Dermis blood vessel endothelial cell (primary cell): ENCODE results near the gene AGBL5. TPM values are rescaled to one million over a fixed set of nuclear protein-coding genes. Genes with fewer than 3 reads are reported as not detected.
A peak's percentile ranks its signal among the peaks of the same experiment; 100 is the strongest.

ENCODE experiments used
- DNase-seq: peaks from one replicate; pipeline ENCODE4 v3.0.0; 2010
- total RNA-seq: library from RNA; depleted of rRNA; stranded (reverse); fragments of >200 nt; gene quantifications from 2 replicates; pipeline ENCODE4 v1.2.3, GENCODE V29; 2014

AGBL5 gene, protein sequence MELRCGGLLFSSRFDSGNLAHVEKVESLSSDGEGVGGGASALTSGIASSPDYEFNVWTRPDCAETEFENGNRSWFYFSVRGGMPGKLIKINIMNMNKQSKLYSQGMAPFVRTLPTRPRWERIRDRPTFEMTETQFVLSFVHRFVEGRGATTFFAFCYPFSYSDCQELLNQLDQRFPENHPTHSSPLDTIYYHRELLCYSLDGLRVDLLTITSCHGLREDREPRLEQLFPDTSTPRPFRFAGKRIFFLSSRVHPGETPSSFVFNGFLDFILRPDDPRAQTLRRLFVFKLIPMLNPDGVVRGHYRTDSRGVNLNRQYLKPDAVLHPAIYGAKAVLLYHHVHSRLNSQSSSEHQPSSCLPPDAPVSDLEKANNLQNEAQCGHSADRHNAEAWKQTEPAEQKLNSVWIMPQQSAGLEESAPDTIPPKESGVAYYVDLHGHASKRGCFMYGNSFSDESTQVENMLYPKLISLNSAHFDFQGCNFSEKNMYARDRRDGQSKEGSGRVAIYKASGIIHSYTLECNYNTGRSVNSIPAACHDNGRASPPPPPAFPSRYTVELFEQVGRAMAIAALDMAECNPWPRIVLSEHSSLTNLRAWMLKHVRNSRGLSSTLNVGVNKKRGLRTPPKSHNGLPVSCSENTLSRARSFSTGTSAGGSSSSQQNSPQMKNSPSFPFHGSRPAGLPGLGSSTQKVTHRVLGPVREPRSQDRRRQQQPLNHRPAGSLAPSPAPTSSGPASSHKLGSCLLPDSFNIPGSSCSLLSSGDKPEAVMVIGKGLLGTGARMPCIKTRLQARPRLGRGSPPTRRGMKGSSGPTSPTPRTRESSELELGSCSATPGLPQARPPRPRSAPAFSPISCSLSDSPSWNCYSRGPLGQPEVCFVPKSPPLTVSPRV
- 17.0 and 19.7 TPM in 2 replicates for total RNA-seq

- DNase-seq, result peak; percentile 94
Observed at GRCh38 chr2:27050996-27051901, at the start of gene AGBL5. Gene AGBL5, plus strand, starts transcription at chr2:27051668. Its CDS starts 1,291 bp downstream, at chr2:27052959.

GRCh38 chr2:27001950-27002349 is 49.5 kb upstream of the AGBL5 start:
- DNase-seq, result no peak

GRCh38 chr2:27003007-27003406 is 48.5 kb upstream of the AGBL5 start:
- no peak for DNase-seq

- peak; percentile 28 for DNase-seq
Observed at GRCh38 chr2:27003857-27004256, 47.6 kb upstream of the AGBL5 start.

GRCh38 chr2:27006602-27007415 is 44.7 kb upstream of the AGBL5 start:
- DNase-seq, result no peak

GRCh38 chr2:27007416-27008374 is 43.8 kb upstream of the AGBL5 start:
- DNase-seq, result no peak

GRCh38 chr2:27008678-27009077 is 42.8 kb upstream of the AGBL5 start:
- no peak for DNase-seq

DNA sequence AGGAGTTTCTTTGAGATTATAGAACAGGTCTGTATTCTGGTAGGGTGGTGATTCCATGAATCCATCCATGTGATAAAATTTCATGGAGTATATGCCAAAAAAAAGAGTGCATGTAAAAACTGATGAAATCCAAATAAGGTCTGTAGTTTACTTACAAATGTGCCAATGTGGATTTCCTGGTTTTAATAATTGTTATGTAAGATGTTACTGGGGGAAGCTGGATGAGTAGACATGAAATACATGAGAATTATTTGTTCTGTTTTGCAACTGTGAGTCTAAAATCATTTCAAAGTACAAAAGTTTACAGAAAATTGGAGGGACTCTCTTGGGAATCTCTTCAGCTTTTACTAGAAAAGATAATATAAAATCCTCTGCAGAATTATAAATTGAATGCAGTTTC is 42.4 kb upstream of the AGBL5 start:
- no peak for DNase-seq

DNA sequence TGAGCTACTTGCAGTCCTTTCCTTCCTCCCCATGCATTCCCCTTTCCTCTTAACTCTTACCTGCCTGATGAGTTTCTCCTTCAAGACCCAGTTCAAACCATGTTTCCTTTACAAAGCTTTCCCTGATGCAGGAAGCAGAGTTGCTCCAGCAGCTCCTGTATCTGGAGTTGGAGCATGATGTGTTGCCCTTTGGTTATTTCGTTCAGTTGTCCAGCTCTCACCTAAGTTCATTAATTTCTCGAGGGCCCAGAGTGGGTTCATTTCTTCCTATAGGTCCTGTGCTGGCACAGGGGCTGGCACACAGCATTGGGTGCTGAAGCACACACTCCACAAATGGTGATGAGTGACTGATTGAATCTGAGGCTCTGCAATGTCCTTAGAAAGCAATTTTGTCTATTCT is 41.8 kb upstream of the AGBL5 start:
- no peak for DNase-seq

DNA sequence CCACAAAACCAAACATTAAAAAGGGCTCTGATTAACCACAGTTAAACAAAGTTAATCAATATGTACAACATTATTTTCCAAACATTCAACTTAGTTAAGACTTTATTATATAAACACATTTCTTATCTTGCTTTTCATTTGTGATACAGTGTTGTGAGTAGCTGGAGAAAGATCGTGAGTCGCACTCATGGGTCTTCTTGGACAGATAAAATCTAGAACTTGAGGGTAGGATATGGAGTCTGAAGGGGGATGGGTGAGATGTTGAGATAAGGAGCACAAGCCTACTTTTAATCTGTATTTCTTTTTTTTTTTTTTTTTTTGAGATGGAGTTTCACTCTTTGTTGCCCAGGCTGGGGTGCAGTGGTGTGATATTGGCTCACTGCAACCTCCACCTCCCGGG is 41.3 kb upstream of the AGBL5 start:
- no peak for DNase-seq

- no peak for DNase-seq
Observed at GRCh38 chr2:27013738-27014137, 37.7 kb upstream of the AGBL5 start.

- DNase-seq, result no peak
Observed at GRCh38 chr2:27014771-27015433, 36.6 kb upstream of the AGBL5 start.

- DNase-seq, result peak; percentile 80
Observed at GRCh38 chr2:27016801-27017325, 34.6 kb upstream of the AGBL5 start.

- DNase-seq, result no peak
Observed at GRCh38 chr2:27018142-27018541, 33.3 kb upstream of the AGBL5 start.

DNA sequence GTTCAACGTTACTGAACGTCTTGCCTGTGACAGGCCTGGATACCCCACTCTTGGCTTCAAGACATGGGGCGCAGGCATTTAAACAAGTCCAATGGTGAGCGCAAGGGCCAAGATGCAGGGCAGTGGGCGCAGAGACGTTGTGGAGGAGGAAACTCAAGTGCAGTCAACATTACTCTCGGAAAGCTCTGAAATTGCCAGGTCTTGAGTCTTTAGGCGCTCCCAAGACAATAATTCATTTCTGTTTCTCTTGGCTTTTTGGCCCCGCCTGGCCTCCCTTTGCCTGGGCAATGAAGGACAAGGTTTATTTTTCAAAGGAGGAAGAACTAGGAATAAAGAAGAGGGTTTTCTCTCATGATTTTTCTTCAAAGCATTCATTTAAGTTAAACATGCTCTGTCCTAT is 32.0 kb upstream of the AGBL5 start:
- DNase-seq, result no peak

DNA sequence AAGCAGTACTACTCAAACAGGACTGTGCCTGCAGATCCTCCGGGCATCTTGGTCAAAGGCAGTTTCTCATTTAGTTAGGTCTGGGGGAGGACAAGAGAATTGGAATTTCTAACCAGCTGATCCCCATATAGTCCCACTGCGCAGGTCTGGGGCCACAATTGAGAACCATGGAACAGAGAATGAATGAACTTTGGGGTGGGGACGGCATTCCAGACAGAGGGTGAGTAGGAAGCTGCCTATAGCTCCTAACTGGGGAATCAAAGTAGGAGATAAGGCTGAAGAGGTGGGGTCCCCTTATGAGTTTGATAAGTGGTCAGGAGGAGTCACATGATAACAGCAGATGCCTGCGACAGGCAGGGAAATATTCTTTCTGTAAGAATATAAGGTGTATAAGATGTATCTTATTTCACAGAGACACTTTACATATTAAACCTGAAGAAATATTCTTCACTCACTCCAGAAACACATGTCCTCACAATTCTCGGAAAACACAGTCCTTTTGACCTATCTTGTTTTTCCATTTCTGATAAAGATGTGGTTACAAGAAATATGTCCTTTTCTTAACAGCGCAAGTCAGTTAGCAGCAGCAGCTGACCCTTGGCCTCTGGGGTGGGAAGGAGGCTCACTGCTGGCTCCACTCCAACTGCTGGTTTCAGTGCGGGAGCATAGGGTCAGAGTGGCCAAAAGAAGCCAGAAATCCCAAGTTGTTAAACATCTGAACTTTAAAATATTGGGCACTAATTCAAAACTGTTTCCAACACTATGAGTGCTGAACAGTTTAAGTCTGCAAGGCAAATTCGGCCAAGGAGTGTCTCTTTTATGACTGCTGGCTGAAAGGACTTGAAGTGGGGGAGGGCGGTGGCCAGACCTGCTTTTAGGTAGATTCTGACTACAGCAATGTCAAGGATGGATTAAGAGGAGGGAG is 31.3 kb upstream of the AGBL5 start:
- no peak for DNase-seq

DNA sequence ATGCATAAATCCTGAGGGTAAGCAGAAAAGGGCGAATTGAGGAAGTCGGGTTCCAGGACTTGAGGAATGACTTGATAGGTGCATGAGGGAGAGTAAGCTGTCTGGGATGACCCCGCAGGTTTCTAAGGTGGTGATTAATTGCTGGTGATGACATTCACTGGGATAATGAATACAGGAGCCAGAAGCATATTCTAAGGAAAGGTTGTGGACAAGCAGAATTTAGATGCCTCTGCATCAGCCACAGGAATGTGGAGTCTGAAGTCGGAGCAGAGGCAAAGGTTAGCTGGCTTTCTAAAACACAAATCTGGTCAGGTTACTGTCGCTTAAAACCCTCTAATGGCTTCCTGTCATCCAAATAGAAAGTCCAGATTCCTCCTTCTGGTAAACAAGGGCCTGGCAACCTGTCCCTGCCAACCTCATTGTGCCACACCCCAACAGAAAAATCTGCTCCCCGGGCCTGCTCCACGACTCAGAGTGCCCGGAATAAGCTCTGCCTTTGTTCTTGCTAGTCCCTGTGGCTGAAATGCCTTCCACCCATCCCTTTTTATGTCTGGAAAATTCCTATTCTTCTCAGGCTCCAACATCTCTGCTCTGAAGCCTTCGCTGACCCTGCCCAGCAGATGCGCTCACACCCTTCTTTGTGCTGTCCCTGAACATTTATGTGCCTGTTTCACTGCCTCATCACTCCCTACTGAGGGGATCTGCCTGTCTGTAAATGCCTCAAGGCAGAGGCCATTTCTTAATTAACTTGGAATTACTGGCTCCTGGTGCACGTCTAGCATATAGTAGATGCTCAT is 30.0 kb upstream of the AGBL5 start:
- DNase-seq, result no peak

DNA sequence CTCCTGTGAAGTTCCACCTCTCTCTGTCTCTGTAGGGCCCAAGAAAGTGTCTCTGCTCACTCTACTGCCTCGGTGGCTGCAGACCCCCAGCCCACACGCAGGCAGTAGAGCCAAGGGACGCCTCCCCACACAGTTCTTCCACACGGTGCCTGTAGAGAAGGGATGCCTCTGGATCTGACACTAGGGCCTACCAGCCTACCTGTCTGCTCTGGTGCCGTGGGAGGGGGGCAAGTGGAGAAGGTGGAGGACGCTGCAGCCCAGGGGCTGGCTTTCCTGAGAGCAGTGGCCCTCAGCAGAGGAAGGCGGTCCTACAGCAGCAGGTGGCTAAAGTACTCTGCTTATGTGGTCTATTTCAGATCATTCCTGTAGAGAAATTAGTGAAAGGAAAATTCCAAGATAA is 27.7 kb upstream of the AGBL5 start:
- no peak for DNase-seq
